ENCODE measurements around the gene NMBR. TPM values are rescaled to one million over a fixed set of nuclear protein-coding genes. Genes with fewer than 3 reads are reported as not detected.

The NMBR gene
- total and polyA plus RNA-seq, 8 donors: 0.12 TPM; not detected in 7

- Histone ChIP-seq H3K36me3 (no peaks in the 10 kb centered on the region), H3K27me3 (no peaks in the 10 kb centered on the region), H3K27ac (no peak overlapping the region), H3K4me3 (no peak overlapping the region), H3K9me3 (no peaks in the 10 kb centered on the region), H3K4me1 (no peaks in the 10 kb centered on the region)
- DNase-seq (no peak), FAIRE-seq (no peak), ATAC-seq (no peak)
- 77 to 81% methylated on average over 1 of the region's 1 CpG for WGBS, 2 donors
- no peak for TF ChIP-seq CTCF (IDR thresholded peaks at IDR 0.05)
- intact Hi-C loops (cut with DNase I): no loop called here
These were observed 16.1 kb downstream of the NMBR start for GRCh38 chr6:142130814-142131213.

- TF ChIP-seq CTCF (IDR thresholded peaks at IDR 0.05): no peak
- 46 to 63% methylated on average over 3 of the region's 3 CpGs for WGBS, 2 donors
- H3K36me3 ChIP-seq: no peaks in the 10 kb centered on the region
- no peak for FAIRE-seq
- no peak for DNase-seq
- intact Hi-C loops (cut with DNase I): no loop called here
- no peaks in the 10 kb centered on the region for H3K27me3 ChIP-seq
- no peaks in the 10 kb centered on the region for H3K9me3 ChIP-seq
- no peak overlapping the region for H3K4me3 ChIP-seq
- H3K4me1 ChIP-seq: no peaks in the 10 kb centered on the region
- ATAC-seq: no peak
- no peak overlapping the region for H3K27ac ChIP-seq
These were observed 25.6 kb downstream of the NMBR start for GRCh38 chr6:142121342-142121741.

- no peak for FAIRE-seq
These were observed 28.0 kb downstream of the NMBR start for GRCh38 chr6:142118925-142119324.

GRCh38 chr6:142118328-142118727 lies 28.6 kb downstream of the NMBR start:
- H3K27me3 ChIP-seq: no peaks in the 10 kb centered on the region
- 38 to 51% methylated on average over 3 of the region's 3 CpGs for WGBS, 2 donors
- intact Hi-C loops (cut with DNase I): no loop called here
- no peaks in the 10 kb centered on the region for H3K9me3 ChIP-seq
- no peaks in the 10 kb centered on the region for H3K4me1 ChIP-seq
- TF ChIP-seq CTCF (IDR thresholded peaks at IDR 0.05): no peak
- FAIRE-seq (no peak), DNase-seq (no peak), ATAC-seq (no peak)
- no peak overlapping the region for H3K4me3 ChIP-seq
- no peak overlapping the region for H3K27ac ChIP-seq
- no peaks in the 10 kb centered on the region for H3K36me3 ChIP-seq

More at GRCh38 chr6:142118925-142119324, 28.0 kb downstream of the NMBR start:
- no peak for TF ChIP-seq CTCF (IDR thresholded peaks at IDR 0.05)
- Histone ChIP-seq H3K27ac (no peak overlapping the region), H3K27me3 (no peaks in the 10 kb centered on the region), H3K36me3 (no peaks in the 10 kb centered on the region), H3K4me1 (no peaks in the 10 kb centered on the region), H3K4me3 (no peak overlapping the region), H3K9me3 (no peaks in the 10 kb centered on the region)
- 85 to 88% methylated on average over 2 of the region's 2 CpGs for WGBS, 2 donors
- no peak for DNase-seq
- ATAC-seq: no peak
- intact Hi-C loops (cut with DNase I): no loop called here

- intact Hi-C loops (cut with DNase I): no loop called here
- DNase-seq (no peak), ATAC-seq (no peak), FAIRE-seq (no peak)
- no peak for TF ChIP-seq CTCF (IDR thresholded peaks at IDR 0.05)
- Histone ChIP-seq H3K4me3 (no peak overlapping the region), H3K27ac (no peak overlapping the region), H3K27me3 (no peaks in the 10 kb centered on the region), H3K9me3 (no peaks in the 10 kb centered on the region), H3K36me3 (no peaks in the 10 kb centered on the region), H3K4me1 (no peaks in the 10 kb centered on the region)
- WGBS, 2 donors: 48 to 53% methylated on average over 2 of the region's 2 CpGs
These were observed 29.6 kb downstream of the NMBR start for GRCh38 chr6:142117366-142117765.

All from pancreas (tissue), 10 donors.